ENCODE measurements around the gene TMEM18. TPM values are rescaled to one million over a fixed set of nuclear protein-coding genes. Genes with fewer than 3 reads are reported as not detected.

The TMEM18 gene
- polyA plus RNA-seq, 1 donor from 2014 or later, result 58.6 TPM

GRCh38 chr2:666441-666840, 10.8 kb downstream of the TMEM18 start:
- Histone ChIP-seq H3K4me3 (ENCODE audit: low read length) (no peak overlapping the region), H3K36me3 (ENCODE audit: insufficient read depth, low read length) (peaks cover 11% of the 10 kb centered on the region), H2AFZ (ENCODE audit: low read depth, low read length) (no peak overlapping the region), H3K27me3 (ENCODE audit: insufficient read depth, low read depth, low read length) (no peaks in the 10 kb centered on the region), H3K9ac (ENCODE audit: low read length) (no peak overlapping the region), H3K4me2 (ENCODE audit: low read length) (no peak overlapping the region), H3F3A (ENCODE audit: insufficient read depth, low read length, poor library complexity, severe bottlenecking) (no peaks in the 10 kb centered on the region), H3K9me3 (ENCODE audit: low read length) (no peaks in the 10 kb centered on the region), H3K9me2 (ENCODE audit: insufficient read depth, low read length) (no peaks in the 10 kb centered on the region), H3K27ac (ENCODE audit: low read length) (no peak overlapping the region), H4K20me1 (ENCODE audit: insufficient read depth) (no peaks in the 10 kb centered on the region), H3K79me2 (replicated peaks; ENCODE audit: insufficient read depth, low read length) (no peaks in the 10 kb centered on the region)
- TF ChIP-seq POLR2AphosphoS5 (IDR thresholded peaks at IDR 0.05) (no peak), EZH2 (IDR thresholded peaks at IDR 0.05; ENCODE audit: borderline replicate concordance, insufficient read depth, low read length, poor library complexity, severe bottlenecking) (no peak), EP300 (conservative IDR thresholded peaks at IDR 0.05; ENCODE audit: poor library complexity, severe bottlenecking) (no peak), MXI1 (conservative IDR thresholded peaks at IDR 0.05; ENCODE audit: poor library complexity, severe bottlenecking) (no peak), TAF1 (IDR thresholded peaks at IDR 0.05; ENCODE audit: low read depth) (no peak), REST (IDR thresholded peaks at IDR 0.05; ENCODE audit: borderline replicate concordance) (no peak), RAD21 (conservative IDR thresholded peaks at IDR 0.05) (no peak), SMC3 (conservative IDR thresholded peaks at IDR 0.05; ENCODE audit: poor library complexity) (no peak), CTCF (IDR thresholded peaks at IDR 0.05; ENCODE audit: poor library complexity, severe bottlenecking) (no peak)

GRCh38 chr2:665340-666073, 11.7 kb downstream of the TMEM18 start:
- Histone ChIP-seq H3K9ac (ENCODE audit: low read length) (no peak overlapping the region), H3K79me2 (replicated peaks; ENCODE audit: insufficient read depth, low read length) (no peaks in the 10 kb centered on the region), H3K27ac (ENCODE audit: low read length) (no peak overlapping the region), H3K9me3 (ENCODE audit: low read length) (no peaks in the 10 kb centered on the region), H2AFZ (ENCODE audit: low read depth, low read length) (no peak overlapping the region), H3K36me3 (ENCODE audit: insufficient read depth, low read length) (peaks cover 11% of the 10 kb centered on the region), H3K27me3 (ENCODE audit: insufficient read depth, low read depth, low read length) (no peaks in the 10 kb centered on the region), H3K9me2 (ENCODE audit: insufficient read depth, low read length) (no peaks in the 10 kb centered on the region), H3K4me3 (ENCODE audit: low read length) (no peak overlapping the region), H3F3A (ENCODE audit: insufficient read depth, low read length, poor library complexity, severe bottlenecking) (no peaks in the 10 kb centered on the region), H3K4me2 (ENCODE audit: low read length) (no peak overlapping the region), H4K20me1 (ENCODE audit: insufficient read depth) (no peaks in the 10 kb centered on the region)
- TF ChIP-seq RAD21 (conservative IDR thresholded peaks at IDR 0.05) (no peak), MXI1 (conservative IDR thresholded peaks at IDR 0.05; ENCODE audit: poor library complexity, severe bottlenecking) (no peak), EP300 (conservative IDR thresholded peaks at IDR 0.05; ENCODE audit: poor library complexity, severe bottlenecking) (no peak), SMC3 (conservative IDR thresholded peaks at IDR 0.05; ENCODE audit: poor library complexity) (no peak), REST (IDR thresholded peaks at IDR 0.05; ENCODE audit: borderline replicate concordance) (no peak), EZH2 (IDR thresholded peaks at IDR 0.05; ENCODE audit: borderline replicate concordance, insufficient read depth, low read length, poor library complexity, severe bottlenecking) (no peak), CTCF (IDR thresholded peaks at IDR 0.05; ENCODE audit: poor library complexity, severe bottlenecking) (no peak), TAF1 (IDR thresholded peaks at IDR 0.05; ENCODE audit: low read depth) (no peak), POLR2AphosphoS5 (IDR thresholded peaks at IDR 0.05) (no peak)

All from neural cell (in vitro differentiated cells).